GM12801 (cell line): ENCODE results near the gene NGEF.

ENCODE experiments used
- CTCF ChIP-seq: IDR thresholded peaks from one replicate; pipeline ENCODE4 v1.5.1; 2011; ENCODE audit warnings: control low read depth; ENCODE audit not compliant: insufficient read length; ENCODE audit errors: extremely low read depth

NGEF gene

DNA sequence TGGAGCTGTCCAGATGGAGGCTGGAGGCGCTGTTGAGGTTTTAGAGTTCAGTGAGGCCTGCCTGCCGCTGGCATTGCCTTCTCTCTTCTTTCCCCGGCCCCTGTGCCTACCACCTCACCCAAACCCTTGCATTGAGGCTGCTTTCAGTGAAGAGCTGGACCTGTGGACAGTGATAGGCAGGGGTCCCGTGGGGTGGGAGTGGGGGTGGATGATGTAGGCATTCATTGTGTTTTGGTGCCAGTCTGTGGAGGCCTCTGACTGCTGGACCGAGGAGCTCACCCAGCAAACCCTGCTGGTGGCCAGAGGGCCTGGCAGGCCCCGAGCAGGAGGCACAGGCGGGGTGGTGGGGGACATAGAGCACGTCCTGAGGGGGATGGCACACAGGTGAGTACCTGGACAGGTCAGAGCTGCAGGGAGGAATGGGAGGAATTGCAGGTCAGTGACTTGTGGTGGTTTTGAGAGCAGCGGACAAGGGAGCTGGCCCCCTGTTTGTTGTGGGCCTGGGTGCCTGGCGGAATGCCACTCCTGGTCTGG lies 35.6 kb downstream of the NGEF start:
- TF ChIP-seq CTCF, result no peak

- no peak for TF ChIP-seq CTCF
Measured at GRCh38 chr2:232976666-232977437, 36.2 kb downstream of the NGEF start.

DNA sequence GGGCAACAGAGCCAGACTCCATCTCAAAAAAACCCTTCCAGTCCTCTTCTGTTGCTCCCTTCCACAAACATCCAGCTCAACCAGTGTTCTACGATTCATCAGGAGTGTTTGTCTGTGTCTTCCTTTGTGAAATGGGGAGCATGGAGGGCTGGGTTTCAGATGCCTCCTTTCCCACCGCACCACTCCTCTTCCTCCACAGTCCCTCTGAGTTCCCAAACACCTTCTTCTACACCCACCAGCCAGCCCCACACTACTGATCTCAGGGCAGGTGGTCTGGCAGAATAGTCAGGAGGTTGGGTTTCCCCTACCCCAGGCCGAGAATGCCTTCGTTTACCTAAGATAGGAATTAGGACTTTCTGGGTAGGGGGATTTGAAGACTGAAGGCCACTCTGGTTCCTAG lies 36.9 kb downstream of the NGEF start:
- no peak for TF ChIP-seq CTCF

DNA sequence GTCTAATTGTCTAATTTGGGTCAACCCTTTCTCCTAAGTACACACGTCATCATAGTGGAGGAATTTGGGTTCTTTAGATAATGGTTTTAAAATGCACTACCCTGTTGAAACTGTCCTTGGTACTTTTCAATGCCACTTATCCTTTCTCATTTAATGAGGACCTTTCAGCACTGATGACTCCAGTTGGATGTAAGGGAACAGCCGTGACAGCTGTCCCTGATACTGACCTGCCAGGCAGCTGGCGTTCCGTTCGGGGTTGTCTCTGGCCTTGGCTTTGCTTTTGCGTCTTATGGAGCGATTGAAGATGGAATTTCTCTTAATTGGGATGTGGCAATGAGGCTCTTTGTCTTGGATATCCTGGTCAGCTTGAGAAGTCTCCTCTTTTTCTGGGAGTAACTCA lies 38.7 kb downstream of the NGEF start:
- no peak for TF ChIP-seq CTCF

- TF ChIP-seq CTCF, result no peak
Measured at GRCh38 chr2:232973796-232974195, 39.3 kb downstream of the NGEF start.

DNA sequence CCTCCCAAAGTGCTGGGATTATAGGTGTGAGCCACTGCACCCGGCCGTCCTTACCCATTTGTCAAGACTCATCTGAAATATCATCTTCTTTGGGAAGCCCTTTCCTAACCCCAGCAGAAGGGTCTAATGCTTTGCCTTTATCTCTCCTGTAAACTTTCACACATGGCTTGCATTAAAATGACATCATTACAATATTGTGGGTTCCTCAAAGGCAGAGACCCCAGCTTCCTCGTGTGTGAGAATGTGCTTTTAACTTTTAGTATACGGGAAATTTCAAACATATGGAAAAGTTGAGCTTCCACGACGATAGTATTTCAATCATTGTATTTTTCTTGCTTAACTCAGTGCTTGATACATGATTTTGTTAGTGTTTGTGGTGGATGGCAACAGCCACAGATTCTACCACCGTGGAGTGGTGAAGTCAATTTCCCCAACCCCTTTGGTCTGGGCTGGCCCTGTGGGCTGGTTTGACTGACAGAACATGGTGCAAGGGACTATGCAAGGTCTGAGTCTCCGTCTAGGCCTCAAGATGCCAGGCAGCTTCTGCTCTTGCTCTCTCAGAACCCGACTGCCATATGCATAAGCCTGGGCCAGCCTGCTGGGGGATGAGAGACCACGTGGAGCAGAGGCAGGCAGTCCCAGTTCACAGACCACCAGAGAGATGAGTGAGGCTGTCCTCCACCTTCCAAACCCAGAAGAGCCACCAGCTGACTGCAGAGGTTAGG lies 39.9 kb downstream of the NGEF start:
- no peak for TF ChIP-seq CTCF

DNA sequence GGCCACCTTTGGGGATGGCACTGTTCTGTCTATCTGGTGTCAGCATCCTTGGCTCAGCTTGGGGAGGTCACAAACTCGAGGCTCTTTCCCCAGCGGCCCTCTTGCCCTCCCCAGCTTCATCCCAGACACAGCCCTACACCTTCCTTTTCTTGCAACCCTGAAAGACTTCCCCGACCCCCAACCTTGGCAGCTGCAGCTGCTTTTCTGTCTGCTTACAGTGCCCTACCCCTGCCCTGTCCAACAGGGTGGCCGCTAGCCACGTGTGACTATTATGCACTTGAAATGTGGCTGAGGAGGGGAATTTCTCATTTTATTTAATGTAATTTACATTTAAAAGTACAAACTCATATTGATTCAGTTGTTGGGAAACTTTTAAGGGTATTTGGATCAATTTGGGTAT lies 41.3 kb downstream of the NGEF start:
- TF ChIP-seq CTCF, result no peak
